HG03565 (cell line): ENCODE measurements around the gene CHCHD3.
"Not testable (repeated sequence)": the region's sequence is repeated elsewhere in the genome, so short reads cannot be mapped to it uniquely, and the experiment has no call there.

ENCODE experiments used
- ATAC-seq: cut with Tn5 transposase; IDR thresholded peaks from one replicate; pipeline ENCODE4 v1.9.1; 2021; ENCODE audit warnings: mild to moderate bottlenecking, moderate library complexity; ENCODE audit not compliant: unreplicated experiment

CHCHD3 gene

DNA sequence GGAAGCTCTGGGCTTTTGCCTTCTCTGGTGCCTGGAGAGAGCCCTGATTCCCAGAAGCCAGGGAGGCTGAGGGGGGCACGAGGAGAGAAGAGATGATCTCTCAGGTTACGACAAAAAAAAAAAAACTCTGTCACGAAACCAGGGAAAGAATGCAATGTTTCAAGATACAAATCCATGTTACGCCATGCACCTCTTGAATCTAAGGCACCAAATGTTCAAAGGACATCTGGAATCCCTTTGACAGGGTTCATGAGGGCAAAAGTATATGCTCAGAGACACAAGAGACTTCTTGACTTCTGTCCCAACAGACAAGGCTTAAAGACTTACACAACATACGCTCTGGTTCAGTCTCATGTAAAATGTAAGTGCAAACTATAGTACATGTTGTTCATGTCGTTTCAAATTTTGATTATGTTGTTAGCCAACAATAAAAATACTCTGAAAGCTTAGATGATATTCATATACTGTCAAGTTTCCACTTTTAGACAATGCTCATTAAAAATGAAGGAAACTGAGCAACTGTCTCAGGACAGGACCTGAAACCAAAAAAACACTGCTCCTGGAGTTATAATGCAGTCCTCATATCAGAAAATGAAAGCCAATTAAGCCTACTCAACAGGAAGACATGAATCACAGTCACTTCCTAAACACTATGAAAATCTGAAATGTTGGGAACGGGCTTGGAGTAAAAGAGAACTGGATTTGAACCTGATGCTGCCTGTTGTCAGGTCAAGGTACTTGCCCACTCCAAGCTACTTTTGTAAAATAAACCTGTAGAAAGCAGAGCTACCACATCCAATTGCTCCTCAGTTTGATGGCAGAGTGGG lies 72.3 kb downstream of the CHCHD3 start:
- ATAC-seq: no peak

DNA sequence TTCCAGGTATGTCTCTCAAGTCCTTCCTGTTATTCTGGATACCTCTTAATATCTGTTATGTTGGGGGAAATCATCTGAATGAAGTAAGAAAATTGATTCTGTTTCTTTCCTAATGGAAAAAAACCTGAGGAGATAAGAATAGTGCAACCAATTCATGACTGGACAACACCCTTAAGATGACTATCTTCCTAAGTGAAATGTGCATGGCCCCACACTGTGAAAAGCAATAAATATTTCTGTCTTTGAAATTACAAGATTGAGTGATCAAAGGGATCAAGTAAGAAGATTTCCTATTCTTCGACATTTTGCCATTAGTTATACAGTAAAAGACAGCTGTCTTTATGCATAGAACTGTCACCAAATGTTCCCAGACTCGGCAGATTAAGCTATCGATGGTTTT lies 73.9 kb downstream of the CHCHD3 start:
- ATAC-seq: no peak

DNA sequence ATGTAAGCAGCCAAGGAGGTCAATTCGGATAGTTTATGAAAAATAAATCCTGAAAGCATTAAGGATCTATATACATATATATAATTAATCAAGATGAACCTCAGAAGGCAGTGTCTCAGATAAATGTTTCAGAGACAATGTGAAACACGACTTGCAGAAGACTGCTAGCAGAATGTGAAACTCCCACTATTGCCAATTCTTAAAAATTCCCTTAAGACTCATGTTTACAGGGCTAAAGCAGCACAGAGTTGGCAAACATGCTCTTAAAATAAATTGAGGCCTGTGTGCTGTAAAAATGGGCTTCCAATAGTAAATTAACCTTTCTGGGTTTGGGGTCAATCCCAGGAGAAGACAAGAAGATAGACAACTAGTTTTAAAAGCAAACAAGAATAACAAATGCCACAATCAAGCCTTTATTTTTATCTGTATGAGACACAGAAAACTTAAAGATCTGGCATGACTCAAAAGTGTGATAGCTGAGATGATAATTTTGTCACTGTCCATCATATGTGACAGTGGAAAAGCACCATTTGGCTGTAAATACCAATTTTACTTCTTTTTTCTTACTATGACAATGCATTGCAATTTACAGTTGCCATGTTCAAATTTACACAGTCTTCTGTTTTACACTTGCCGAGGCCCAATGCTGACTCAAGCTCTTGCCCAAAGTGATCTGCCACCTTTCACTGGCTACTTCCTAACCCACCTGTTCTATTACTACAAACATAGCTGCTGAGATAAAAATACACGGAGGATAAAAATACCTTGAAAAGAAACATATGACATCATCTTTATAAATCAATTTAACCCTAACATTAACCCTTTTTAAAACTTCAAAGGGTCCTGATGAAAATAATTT lies 78.6 kb downstream of the CHCHD3 start:
- ATAC-seq: no peak

DNA sequence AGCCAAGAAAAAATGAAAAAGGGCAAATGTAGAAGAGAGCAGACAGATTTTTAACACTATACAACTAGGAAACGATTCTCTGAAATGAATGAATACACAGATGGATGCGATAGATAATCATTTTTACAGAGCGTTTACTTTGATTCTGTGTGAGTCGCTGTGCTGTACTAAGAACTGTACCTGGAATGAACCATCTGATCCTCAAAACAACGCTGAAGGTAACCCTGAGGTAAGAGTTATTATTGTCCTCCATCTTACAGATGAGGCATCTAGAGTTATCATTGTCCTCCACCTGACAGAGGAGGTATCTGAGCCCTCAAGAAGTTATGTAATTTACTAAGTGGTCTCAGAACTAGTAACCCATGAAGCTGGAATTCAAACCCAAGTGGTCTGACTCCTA lies 80.2 kb downstream of the CHCHD3 start:
- ATAC-seq: no peak

DNA sequence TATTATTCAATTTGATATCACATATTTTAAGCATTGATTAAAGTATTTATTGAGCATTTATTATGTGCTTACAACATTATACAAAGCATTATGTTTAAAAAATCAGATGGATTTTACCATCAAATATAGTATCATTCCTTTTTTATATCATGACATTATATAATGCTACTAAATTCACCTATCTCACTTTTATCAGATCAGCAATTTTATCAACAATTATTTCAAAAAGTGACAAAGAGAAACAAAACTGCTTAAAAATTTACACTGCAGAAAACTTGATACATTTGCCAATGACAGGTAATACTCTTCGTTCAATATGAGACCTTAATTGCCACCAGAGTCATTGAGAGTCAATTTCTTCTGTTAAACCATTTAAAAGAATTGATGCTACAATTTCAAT lies 82.0 kb downstream of the CHCHD3 start:
- ATAC-seq: no peak

DNA sequence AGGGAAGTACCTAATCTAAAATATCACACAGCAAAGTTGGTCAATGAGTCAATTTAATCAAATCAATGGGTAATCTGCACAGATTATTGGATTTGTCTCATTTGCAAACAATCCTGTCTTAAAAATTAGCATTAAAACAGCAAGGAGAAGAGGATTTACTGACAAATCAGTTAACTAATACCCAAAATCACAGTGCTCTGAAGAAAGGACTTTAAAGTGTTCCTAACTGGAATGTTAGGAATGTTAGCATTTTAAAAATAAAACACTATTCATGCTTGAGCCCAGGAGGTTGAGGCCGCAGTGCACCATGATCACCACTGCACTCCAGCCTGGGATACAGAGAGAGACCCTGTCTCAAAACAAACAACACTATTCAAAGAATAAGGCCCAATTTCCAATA lies 83.1 kb downstream of the CHCHD3 start:
- ATAC-seq: no peak

DNA sequence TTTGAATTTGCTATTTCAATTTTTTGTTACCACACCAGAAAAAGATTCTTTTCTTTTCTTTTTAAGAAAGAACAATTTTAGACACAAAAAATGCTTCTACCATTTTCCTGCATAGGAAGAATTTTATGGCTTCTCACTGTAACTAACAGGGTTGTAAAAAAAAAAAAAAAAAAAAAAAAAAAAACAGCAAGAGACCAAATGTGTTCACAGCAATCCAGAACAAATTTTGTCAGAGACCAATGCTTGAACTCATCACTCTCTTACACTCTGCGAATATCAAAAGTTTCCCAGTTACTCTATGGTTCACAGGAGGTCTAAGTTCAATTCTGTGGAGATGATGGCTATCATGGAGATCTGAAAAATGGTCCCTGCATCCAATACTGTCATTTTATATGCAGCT lies 84.4 kb downstream of the CHCHD3 start:
- ATAC-seq: no peak

DNA sequence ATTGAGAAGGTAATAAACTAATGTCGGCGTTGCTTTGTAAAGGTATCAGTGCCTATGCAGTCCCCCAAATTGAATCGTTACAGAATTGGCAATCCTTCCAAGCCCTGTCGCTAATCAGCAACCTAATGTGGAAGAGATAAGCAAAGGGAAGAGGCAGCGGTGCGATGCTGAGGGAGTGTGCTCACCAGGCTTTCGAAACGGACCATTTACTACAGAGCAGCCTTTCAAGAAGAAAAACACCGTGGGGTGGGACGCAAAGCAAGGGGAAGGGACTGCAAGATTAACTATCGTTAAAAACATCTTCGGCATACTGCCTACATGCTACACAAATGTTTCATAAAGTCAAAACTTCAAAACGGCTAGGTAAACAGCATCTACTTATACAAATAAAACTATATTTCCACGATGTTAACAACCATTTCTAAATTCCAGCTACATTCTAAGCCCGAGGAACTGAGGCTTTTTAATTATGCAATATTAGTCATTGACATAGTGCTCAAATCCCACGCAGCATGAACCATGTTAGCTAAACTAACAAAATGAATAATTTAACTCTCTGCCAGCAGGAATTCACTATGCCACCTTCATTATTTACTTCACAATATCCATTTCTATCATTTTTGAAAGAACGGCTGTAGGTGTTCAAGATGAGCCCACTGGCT lies 85.2 kb downstream of the CHCHD3 start:
- no peak for ATAC-seq

DNA sequence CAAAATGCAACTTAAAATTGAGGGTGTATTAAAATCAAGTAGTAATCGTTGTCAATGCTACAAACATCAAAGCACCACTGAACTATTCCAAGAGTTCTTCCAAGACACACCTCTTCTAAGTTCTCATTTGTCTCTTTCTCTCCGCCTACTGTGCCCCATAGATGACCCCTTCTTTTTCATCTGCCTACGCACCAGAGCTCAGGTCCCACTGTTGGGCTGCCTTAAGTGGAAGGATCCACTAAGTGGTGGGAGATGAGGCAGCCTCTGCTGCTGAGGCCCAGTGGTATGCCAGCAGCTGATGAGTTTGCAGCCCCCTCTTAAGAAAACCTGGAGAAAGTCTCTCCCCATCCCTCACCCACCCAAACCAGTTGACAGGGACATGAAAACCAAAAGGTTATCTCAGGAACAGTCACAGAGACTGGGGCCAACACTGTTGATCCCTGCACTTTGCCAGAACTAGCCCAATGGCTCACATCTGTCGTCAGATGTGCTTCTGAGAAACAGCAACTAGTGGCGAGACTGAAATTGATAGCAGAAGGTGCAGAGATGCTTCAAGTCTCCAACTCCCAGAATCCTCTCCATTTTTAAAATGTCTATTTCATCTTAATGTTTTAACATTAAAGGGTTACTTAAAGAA lies 88.4 kb downstream of the CHCHD3 start:
- ATAC-seq: no peak

DNA sequence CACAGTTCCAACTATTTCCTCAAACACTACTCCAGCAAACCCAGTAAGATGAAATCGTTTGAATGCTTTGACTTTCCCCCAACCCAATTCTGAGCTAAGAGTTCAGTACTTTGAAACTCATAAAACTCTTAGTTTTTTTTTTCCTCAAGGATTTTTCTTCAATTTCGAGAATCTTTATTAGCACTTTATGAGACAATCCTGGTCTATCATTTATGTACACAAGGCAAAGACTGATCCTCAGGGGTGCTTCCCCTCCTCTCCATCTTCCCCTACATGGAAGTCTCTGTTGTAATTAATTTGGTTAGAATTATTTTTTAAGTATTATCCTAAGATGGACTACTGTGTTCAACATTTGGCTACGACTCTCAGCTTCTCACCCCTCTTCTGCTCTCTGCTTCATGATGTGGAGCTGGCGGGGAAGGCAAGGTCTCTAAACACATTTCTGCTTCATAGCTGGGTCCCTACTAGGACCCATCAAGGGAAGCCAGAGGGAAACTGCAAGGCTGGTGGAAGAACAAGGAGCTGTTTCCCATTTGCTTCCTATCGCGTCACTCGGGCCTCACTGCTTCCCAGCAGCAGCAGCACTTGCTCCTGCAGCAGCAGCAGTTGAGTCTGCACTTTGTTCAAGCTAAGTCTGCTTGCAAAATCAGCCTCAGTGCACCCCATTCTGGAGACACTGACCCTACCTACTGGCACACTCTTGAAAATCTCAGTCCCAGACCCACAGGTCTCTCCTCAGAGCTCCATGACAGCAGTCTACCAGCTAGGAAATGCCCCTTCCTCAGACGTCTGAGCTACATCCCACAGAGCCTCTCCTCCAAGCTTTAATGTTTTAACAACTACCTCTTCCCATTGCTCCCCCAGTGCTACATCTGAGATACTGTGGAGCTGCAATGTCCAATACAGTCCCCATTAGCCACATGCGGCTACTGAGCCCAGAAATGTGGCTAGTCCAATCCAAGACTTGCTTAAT lies 90.0 kb downstream of the CHCHD3 start:
- ATAC-seq: no peak

DNA sequence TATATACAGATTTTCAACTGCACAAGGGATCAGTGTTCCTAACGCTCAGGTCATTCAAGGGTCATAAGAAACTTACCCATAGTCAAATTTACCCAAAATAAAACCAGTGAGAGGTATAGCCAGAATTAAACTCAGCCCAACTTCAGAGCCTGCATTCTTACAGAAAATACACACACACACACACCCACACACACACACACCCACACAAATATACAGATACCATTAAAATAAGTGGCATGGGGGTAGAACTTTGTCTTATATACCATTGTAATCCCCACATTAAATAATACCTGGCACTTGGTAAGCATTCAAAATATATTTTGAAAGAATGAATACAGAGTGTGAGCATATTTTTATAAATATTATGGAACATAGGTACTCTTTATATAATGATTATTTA lies 93.8 kb downstream of the CHCHD3 start:
- ATAC-seq: no peak

DNA sequence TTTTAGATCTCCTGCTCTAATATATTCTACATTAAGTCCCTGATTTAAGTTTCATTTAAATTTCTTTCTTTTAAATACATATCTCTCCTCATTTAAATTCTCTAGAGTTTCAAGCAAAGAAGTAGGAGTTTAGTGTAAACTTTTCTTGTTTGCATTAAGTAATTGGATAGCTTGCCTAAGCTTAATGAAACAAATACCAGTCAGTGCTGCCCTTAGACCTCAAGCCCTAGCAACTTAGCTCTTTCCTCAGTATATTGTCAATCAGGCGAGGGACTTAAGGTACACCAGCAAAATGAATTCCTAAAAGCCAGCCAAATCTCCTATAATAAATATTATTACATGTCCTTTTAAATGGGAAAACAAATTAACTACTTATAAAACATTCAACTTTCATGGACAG lies 101.5 kb downstream of the CHCHD3 start:
- no peak for ATAC-seq

DNA sequence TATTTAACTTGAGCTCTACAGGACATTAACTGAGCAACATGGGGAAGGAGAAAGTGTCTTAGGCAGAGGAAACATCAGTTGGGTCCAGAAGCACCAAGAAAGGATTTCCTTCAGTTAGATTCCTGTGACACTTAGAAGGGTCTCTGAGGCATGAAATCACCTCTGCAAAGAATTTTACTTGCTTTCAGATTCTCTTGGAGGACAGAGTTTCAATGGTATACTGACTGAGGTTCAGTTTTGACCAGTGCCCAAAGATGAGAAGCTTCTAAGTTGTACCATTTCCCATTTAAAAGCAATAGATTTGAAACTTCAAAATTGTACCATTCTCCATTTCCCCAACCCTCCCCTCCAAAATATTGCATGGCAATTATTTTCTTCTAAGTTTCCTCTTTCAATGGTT lies 102.4 kb downstream of the CHCHD3 start:
- no peak for ATAC-seq

DNA sequence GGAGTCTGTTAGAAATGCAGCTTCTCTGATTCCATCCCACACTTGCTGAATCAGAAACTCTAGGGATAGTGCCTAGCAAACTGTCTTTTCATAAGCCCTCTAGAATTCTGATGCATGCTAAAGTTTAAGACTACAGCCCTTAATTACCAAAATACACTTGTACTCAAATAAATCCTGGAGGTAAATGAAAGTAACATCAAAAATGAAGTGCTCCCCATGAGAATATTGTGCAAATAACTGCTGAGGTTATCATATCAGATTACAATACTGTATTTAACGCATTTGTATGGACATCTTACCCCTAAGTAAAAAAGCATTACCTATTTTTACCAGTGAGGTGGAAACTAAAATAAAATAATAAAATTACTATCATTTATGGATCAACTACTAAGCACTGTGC lies 104.7 kb downstream of the CHCHD3 start:
- ATAC-seq: no peak

DNA sequence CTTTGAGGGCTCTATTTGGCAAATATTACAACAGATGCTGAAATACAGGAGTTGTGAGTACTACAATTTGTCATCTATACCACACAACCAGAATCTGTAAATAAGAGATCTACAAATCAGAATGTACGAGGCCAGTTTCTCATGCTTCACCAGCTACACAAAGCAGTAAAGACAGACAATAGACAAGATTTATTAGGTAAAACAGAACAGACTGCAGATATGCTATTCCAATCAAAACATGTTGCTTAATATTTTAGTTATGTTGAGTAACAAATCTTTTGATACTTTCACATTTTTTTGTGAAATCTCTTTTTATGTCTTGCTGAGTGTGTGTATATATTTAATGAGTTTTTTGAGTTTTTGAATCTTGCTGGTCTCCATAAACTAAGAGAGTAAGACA lies 109.1 kb downstream of the CHCHD3 start:
- ATAC-seq: no peak

DNA sequence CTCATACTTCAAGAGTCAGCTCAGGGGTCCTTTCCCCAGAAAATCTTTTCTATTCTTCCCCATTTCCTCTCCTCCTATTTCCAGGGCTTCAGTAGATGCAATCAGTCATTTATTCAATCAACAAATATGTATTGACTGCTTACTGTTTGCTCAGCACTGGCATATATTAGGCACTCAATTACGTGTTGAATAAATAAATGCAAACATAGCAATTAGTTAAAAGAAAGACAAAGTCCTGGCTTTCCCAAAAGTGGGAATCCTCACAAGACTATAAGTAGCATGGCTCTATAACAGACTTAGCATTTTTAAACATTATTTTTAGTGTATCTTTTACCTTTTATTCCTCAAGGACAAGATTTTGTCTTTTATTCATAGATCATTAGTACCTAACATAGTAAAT lies 111.6 kb downstream of the CHCHD3 start:
- ATAC-seq: no peak

DNA sequence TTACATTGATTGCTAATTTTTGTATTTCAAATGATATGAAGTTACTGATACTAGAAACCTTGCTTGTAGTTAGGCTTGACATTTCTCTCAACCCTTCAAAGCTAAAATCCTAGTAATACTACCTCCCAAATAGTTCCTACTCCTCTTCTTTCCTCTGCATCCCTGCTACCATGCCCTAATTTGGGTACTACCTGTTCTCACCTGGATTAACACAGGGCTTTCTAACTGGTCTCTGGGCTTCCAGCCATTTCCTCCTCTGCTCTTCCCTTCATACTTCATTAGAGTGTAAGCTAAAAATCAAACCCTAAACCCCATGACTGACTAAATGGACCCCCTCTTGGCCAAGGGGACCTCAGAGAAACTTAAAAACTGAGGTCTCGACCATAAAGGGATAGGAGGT lies 112.4 kb downstream of the CHCHD3 start:
- no peak for ATAC-seq

DNA sequence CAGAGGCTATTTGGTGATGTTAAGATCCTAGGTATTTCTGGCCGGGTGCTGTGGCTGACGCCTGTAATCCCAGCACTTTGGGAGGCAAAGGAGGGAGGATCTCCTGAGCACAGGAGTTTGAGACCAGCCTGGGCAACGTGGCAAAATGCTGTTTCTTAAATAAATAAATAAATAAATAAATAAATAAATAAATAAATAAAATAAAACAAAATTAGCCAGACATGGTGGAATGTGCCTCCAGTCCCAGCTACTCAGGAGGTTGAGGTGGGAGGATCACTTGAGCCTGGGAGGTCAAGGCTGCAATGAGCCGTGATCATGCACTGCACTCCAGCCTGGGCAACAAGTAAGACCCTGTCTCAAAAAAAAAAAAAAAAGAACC lies 114.4 kb downstream of the CHCHD3 start:
- not testable (repeated sequence) for ATAC-seq

DNA sequence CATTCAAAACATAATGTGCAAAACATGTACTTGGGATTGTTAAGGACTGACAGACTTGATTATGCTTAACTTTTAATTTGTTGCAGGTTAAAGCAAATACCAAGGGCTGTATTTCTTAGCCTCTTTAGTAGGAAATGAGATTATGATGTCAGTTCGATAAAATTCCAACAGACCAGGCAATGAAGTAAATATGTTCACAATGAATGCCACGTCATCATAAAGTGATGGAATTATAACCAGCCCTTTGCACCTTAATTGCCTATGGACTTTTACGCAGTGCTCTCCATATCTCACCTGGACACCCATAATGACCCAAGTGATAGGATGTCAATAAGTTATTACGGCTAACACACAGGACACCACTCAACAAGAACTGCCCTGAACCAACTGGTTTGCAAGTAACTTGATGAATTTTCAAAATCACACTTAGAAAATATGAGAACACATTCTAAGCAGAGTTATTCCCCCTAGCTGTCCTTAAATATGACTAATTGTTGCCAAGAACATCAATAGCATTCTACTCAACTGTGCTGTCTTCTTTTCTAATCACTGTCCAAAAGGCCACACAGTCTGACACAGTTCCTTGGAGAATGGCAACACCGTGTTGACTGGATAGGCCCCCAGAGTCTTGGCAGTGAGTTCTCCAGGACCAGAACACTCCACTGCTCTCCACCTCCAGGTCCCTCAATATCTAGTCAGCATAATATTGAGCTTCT lies 115.0 kb downstream of the CHCHD3 start:
- ATAC-seq: no peak
